ENCODE results near the gene ASIC4. TPM values are rescaled to one million over a fixed set of nuclear protein-coding genes. Genes with fewer than 3 reads are reported as not detected.

ASIC4 gene
- total RNA-seq, 1 experiment from 2014 or later: 2.1 TPM

DNA sequence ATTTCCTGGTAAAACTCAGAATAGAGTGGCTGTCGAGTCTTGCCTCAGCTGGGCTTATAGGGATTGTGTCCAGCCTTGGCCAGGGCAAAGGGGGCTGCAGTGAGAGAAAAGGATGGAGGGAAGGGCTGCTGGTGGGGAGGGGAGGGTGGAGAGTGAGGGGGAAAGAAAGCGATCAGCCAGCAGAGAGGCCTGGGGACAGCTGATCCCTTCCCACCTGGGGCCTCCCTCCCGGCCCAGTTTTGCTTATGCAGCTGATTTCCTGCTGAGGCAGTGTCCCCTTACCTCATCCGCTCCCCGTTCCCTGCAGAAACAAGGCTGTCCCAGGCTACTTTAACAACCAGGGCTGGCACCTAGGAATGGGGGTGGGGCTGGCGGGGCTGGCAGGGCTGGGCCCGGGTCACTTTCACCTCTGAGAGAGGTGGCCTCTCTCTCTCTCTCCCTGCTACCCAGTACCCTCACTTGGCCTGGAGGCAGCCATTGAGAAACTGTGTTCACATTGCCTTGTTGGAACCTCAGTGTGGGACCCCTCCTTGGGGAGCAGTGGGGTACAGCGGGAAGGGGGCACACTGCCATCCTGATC is 27.8 kb upstream of the ASIC4 start:
- Histone ChIP-seq H3K4me1 (ENCODE audit: control insufficient read depth in 1 of 2, insufficient read depth in 2 of 2, low read length in 2 of 2) (no peaks in the 10 kb centered on the region), H3K27ac (ENCODE audit: low read depth, low read length) (no peak overlapping the region), H3K4me2 (ENCODE audit: low read length) (no peak overlapping the region), H3K9me3 (ENCODE audit: control insufficient read depth in 1 of 2, insufficient read depth in 1 of 2, low read depth in 1 of 2, low read length in 2 of 2) (no peaks in the 10 kb centered on the region), H3K4me3 (replicated peaks in 1 of 2; ENCODE audit: low read depth in 1 of 2, low read length in 2 of 2) (no peak overlapping the region), H4K20me1 (ENCODE audit: insufficient read depth) (no peaks in the 10 kb centered on the region), H3K27me3 (ENCODE audit: insufficient read depth, low read length) (no peaks in the 10 kb centered on the region), H3K9me2 (ENCODE audit: insufficient read depth) (no peaks in the 10 kb centered on the region), H2AFZ (ENCODE audit: low read depth, low read length, poor library complexity, severe bottlenecking) (no peak overlapping the region), H3K36me3 (ENCODE audit: control insufficient read depth in 1 of 2, insufficient read depth in 2 of 2, low read length in 2 of 2) (no peaks in the 10 kb centered on the region), H3K79me2 (ENCODE audit: insufficient read depth, low read length) (no peaks in the 10 kb centered on the region), H3K9ac (ENCODE audit: low read length) (no peak overlapping the region)
- no TSS peak for BruUV-seq (replicated peaks)
- no peak for ATAC-seq
- no peak for DNase-seq (ENCODE audit: low read depth, low spot score)
- TF ChIP-seq, protein P1, sequence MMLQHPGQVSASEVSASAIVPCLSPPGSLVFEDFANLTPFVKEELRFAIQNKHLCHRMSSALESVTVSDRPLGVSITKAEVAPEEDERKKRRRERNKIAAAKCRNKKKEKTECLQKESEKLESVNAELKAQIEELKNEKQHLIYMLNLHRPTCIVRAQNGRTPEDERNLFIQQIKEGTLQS (IDR thresholded peaks at IDR 0.05): no peak
- TF ChIP-seq CBX3 (IDR thresholded peaks at IDR 0.05; ENCODE audit: low read depth): no peak
- TF ChIP-seq, protein P2, sequence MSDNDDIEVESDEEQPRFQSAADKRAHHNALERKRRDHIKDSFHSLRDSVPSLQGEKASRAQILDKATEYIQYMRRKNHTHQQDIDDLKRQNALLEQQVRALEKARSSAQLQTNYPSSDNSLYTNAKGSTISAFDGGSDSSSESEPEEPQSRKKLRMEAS (IDR thresholded peaks at IDR 0.05): no peak
- TF ChIP-seq ZFX (IDR thresholded peaks at IDR 0.05): no peak
- TF ChIP-seq SIN3A (IDR thresholded peaks at IDR 0.05; ENCODE audit: low read depth): no peak
- TF ChIP-seq SP1 (IDR thresholded peaks at IDR 0.05; ENCODE audit: low read depth): no peak
- TF ChIP-seq EZH2phosphoT487 (IDR thresholded peaks at IDR 0.05; ENCODE audit: borderline replicate concordance): no peak
- TF ChIP-seq, protein P3, sequence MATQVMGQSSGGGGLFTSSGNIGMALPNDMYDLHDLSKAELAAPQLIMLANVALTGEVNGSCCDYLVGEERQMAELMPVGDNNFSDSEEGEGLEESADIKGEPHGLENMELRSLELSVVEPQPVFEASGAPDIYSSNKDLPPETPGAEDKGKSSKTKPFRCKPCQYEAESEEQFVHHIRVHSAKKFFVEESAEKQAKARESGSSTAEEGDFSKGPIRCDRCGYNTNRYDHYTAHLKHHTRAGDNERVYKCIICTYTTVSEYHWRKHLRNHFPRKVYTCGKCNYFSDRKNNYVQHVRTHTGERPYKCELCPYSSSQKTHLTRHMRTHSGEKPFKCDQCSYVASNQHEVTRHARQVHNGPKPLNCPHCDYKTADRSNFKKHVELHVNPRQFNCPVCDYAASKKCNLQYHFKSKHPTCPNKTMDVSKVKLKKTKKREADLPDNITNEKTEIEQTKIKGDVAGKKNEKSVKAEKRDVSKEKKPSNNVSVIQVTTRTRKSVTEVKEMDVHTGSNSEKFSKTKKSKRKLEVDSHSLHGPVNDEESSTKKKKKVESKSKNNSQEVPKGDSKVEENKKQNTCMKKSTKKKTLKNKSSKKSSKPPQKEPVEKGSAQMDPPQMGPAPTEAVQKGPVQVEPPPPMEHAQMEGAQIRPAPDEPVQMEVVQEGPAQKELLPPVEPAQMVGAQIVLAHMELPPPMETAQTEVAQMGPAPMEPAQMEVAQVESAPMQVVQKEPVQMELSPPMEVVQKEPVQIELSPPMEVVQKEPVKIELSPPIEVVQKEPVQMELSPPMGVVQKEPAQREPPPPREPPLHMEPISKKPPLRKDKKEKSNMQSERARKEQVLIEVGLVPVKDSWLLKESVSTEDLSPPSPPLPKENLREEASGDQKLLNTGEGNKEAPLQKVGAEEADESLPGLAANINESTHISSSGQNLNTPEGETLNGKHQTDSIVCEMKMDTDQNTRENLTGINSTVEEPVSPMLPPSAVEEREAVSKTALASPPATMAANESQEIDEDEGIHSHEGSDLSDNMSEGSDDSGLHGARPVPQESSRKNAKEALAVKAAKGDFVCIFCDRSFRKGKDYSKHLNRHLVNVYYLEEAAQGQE (IDR thresholded peaks at IDR 0.05; ENCODE audit: low read depth): no peak
- TF ChIP-seq POLR2AphosphoS5 (IDR thresholded peaks at IDR 0.05; ENCODE audit: low read depth, low read length): no peak
- no peak for TF ChIP-seq SRF (IDR thresholded peaks at IDR 0.05; ENCODE audit: low read depth)
- no peak for TF ChIP-seq JUND (IDR thresholded peaks at IDR 0.05)
- TF ChIP-seq FOSL1 (IDR thresholded peaks at IDR 0.05; ENCODE audit: low read depth): no peak
- no peak for TF ChIP-seq POLR2A (IDR thresholded peaks at IDR 0.05; ENCODE audit: borderline replicate concordance, extremely low read depth, insufficient read depth, insufficient read length)
- no peak for TF ChIP-seq CEBPB (IDR thresholded peaks at IDR 0.05; ENCODE audit: low read depth)
- TF ChIP-seq, protein P4, sequence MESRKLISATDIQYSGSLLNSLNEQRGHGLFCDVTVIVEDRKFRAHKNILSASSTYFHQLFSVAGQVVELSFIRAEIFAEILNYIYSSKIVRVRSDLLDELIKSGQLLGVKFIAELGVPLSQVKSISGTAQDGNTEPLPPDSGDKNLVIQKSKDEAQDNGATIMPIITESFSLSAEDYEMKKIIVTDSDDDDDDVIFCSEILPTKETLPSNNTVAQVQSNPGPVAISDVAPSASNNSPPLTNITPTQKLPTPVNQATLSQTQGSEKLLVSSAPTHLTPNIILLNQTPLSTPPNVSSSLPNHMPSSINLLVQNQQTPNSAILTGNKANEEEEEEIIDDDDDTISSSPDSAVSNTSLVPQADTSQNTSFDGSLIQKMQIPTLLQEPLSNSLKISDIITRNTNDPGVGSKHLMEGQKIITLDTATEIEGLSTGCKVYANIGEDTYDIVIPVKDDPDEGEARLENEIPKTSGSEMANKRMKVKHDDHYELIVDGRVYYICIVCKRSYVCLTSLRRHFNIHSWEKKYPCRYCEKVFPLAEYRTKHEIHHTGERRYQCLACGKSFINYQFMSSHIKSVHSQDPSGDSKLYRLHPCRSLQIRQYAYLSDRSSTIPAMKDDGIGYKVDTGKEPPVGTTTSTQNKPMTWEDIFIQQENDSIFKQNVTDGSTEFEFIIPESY (IDR thresholded peaks at IDR 0.05; ENCODE audit: extremely low read depth, insufficient replicate concordance, low read length): no peak
- no peak for TF ChIP-seq EGR1 (IDR thresholded peaks at IDR 0.05; ENCODE audit: low read depth)
- no peak for TF ChIP-seq ZNF274 (IDR thresholded peaks at IDR 0.05; ENCODE audit: low read depth, low read length)
- ChIA-PET RAD21 (ENCODE audit: low non-redundant PET in 1 of 2, low total read pairs in 2 of 2, uncharacterized antibody in 2 of 2, unreplicated experiment in 2 of 2) (no interaction called here), POLR2A (no interaction called here), CTCF (interaction anchor here (1.6 to 1.9 kb wide), 2 partner anchors 9 to 12 kb away, joined by 6 read pairs; partner anchors contain the start of gene GMPPA)
- intact Hi-C loops (cut with micrococcal nuclease): no loop called here
